Gastrocnemius medialis (tissue), 4 donors: ENCODE data around the gene FBRSL1. TPM values are rescaled to one million over a fixed set of nuclear protein-coding genes. Genes with fewer than 3 reads are reported as not detected.

Experiments
- ATAC-seq, 2 donors: fragments of 150-250 bp; one replicate each; pipeline ENCODE4 v1.9.1; 2016
- DNase-seq, 2 donors: peaks; one replicate each; pipeline ENCODE4 v3.0.0-alpha.2; 2019
- H3K27ac ChIP-seq, 4 donors: fragments of 200-600 bp; sonication (generic); 1 replicate in 1 of 4; 2 replicates in 3 of 4; pipeline ENCODE4 v1.5.1; 2016 to 2018; ENCODE audit warnings: mild to moderate bottlenecking in 2 of 4, moderate library complexity in 1 of 4
- H3K27me3 ChIP-seq, 3 donors: fragments of 200-600 bp; sonication (generic) in 2 of 3; 1 replicate in 1 of 3; 2 replicates in 2 of 3; pipeline versions ENCODE4 v1.5.1 to v1.6.0; 2016 to 2019; ENCODE audit warnings: mild to moderate bottlenecking in 1 of 3, moderate library complexity in 1 of 3
- H3K36me3 ChIP-seq, 2 donors: fragments of 200-600 bp; sonication (generic) in 1 of 2; one replicate each; pipeline ENCODE4 v1.5.1; 2017 to 2018
- H3K4me1 ChIP-seq, 2 donors: fragments of 200-600 bp; sonication (generic) in 1 of 2; one replicate each; pipeline ENCODE4 v1.5.1; 2016 to 2017; ENCODE audit warnings: mild to moderate bottlenecking in 2 of 2
- H3K4me3 ChIP-seq, 4 donors: fragments of 200-600 bp; sonication (generic) in 3 of 4; 1 replicate in 1 of 4; 2 replicates in 3 of 4; pipeline ENCODE4 v1.5.1; 2016 to 2019; ENCODE audit warnings: mild to moderate bottlenecking in 2 of 4
- H3K9me3 ChIP-seq, 3 donors: fragments of 200-600 bp; sonication (generic) in 2 of 3; 1 replicate in 1 of 3; 2 replicates in 2 of 3; pipeline ENCODE4 v1.5.1; 2016 to 2019
- CTCF ChIP-seq, 5 experiments: fragments of 450-650 bp in 3 of 5; fragments of 200-600 bp in 2 of 5; sonication (generic) in 2 of 5; IDR thresholded peaks in 4 of 5; conservative IDR thresholded peaks in 1 of 5; 1 replicate in 4 of 5; 2 replicates in 1 of 5; pipeline ENCODE4 v1.5.1; 2016 to 2019; ENCODE audit warnings: antibody characterized with exemption in 5 of 5, mild to moderate bottlenecking in 3 of 5, moderate library complexity in 3 of 5
- POLR2A ChIP-seq, 2 donors: fragments of 450-650 bp; IDR thresholded peaks; one replicate each; pipeline ENCODE4 v1.6.1; 2017; ENCODE audit warnings: antibody characterized with exemption in 2 of 2, mild to moderate bottlenecking in 2 of 2, moderate library complexity in 2 of 2
- in situ Hi-C, 4 donors: fragments of 200-750 bp; cut with MboI; loops; one replicate each; pipeline versions ENCODE4 v1.15.0 to v1.8.0; 2017; ENCODE audit warnings: low sequenced_read_pairs in 4 of 4
- intact Hi-C: fragments of 100-400 bp; cut with DNase I; formaldehyde crosslinking; loops from one replicate; pipeline ENCODE4 v1.15.1; 2023; ENCODE audit warnings: low total_unique reads
- total RNA-seq, 4 donors: library from RNA; depleted of rRNA; stranded (reverse); fragments of >200 nt; gene quantifications; one replicate each; pipeline versions ENCODE4 v1.1.0 to v1.2.3, GENCODE V29; 2016

Gene FBRSL1
- total RNA-seq, 4 donors from 2014 or later: 8.4 to 29.4 (median 22.8) TPM

DNA sequence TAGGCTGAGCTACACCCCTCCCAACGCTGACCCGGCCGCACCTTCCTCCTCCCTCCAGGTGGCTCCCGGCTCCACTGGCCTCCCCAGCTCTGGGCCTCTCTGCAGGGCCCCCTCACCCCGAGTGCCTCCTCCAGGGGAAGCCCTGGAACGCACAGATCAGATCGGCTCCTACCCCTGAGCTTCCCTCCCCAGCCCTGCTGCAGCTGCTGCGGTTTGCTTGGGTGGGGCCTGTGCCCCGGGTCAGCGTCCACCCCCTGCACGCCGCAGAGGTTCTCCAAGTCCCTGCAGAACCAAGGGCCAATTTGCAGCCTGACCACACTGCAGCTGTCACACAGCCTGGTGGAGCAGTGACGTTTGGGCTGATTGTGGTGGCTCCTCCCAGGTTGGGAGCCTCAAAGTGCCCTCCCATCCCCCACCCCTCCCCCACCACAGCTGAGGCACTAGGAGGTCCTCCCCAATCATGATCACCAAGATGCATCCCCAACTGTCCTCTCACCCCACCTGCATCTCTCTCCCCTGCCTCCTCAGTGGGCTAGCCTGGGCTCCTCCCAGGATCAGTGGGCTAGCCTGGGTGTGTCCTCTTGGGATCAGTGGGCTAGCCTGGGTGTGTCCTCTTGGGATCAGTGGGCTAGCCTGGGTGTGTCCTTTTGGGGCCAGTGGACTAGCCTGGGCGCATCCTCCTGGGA lies 12.8 kb upstream of the FBRSL1 start:
- TF ChIP-seq CTCF (IDR thresholded peaks at IDR 0.05 in 4 of 5, conservative IDR thresholded peaks at IDR 0.05 in 1 of 5): no peak
- no peak for TF ChIP-seq POLR2A (IDR thresholded peaks at IDR 0.05)
- in situ Hi-C loops: no loop called here
- Histone ChIP-seq H3K27ac (no peak overlapping the region), H3K27me3 (peaks cover 0 to 4% (median 0%) of the 10 kb centered on the region in 3 donors), H3K4me3 (no peak overlapping the region), H3K36me3 (no peaks in the 10 kb centered on the region), H3K9me3 (no peaks in the 10 kb centered on the region), H3K4me1 (no peaks in the 10 kb centered on the region)
- DNase-seq (no peak), ATAC-seq (no peak)
- intact Hi-C loops: no loop called here

DNA sequence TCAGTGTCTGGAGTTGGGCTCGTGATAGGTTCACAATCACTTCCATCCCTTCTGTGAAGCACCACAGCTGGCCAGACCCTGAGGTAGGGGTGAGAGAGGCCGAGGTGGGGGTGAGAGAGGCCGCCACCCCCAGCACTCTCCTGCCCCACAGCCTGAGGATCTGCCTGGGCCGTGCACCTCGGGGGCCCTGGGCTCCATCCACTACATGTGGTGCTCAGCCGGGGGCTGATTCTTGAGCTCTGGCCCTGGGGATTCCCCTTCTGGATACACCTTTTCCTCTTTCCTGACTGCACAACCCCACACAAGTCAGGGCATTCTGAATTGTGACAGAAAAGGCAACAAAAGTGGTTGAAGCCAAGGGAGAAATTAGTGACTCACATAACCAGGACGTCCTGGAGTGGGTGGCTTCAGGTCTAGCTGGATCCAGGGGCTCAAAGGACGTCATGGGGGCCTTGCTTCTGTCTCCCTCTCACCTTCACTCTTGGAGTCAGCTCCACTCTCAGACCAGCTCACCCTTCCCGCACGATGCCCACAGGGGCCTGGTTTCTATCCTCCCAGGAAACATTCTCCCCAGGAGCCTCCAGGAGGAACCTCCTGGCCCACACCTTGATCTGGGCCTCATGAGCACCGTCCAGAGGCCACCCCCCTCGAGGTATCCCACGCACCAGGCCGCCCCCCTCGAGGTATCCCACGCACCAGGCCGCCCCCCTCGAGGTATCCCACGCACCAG lies 12.1 kb upstream of the FBRSL1 start:
- in situ Hi-C loops: no loop called here
- H3K36me3 ChIP-seq: no peaks in the 10 kb centered on the region
- ATAC-seq: no peak
- intact Hi-C loops: no loop called here
- no peaks in the 10 kb centered on the region for H3K9me3 ChIP-seq
- no peak overlapping the region for H3K27ac ChIP-seq
- no peak for DNase-seq
- H3K4me3 ChIP-seq: no peak overlapping the region
- TF ChIP-seq POLR2A (IDR thresholded peaks at IDR 0.05): no peak
- TF ChIP-seq CTCF (IDR thresholded peaks at IDR 0.05 in 4 of 5, conservative IDR thresholded peaks at IDR 0.05 in 1 of 5): no peak
- H3K27me3 ChIP-seq: peaks cover 0 to 4% (median 0%) of the 10 kb centered on the region in 3 donors
- H3K4me1 ChIP-seq: no peaks in the 10 kb centered on the region

GRCh38 chr12:132478433-132478803 lies 11.5 kb upstream of the FBRSL1 start:
- no peak for DNase-seq
- H3K9me3 ChIP-seq: no peaks in the 10 kb centered on the region
- H3K27ac ChIP-seq: no peak overlapping the region
- H3K4me3 ChIP-seq: no peak overlapping the region
- peaks cover 0 to 4% (median 0%) of the 10 kb centered on the region in 3 donors for H3K27me3 ChIP-seq
- no peaks in the 10 kb centered on the region for H3K4me1 ChIP-seq
- intact Hi-C loops: no loop called here
- ATAC-seq: no peak
- TF ChIP-seq POLR2A (IDR thresholded peaks at IDR 0.05): no peak
- TF ChIP-seq CTCF (IDR thresholded peaks at IDR 0.05 in 4 of 5, conservative IDR thresholded peaks at IDR 0.05 in 1 of 5): no peak
- no peaks in the 10 kb centered on the region for H3K36me3 ChIP-seq
- in situ Hi-C loops: no loop called here

- Histone ChIP-seq H3K27ac (no peak overlapping the region), H3K4me1 (no peaks in the 10 kb centered on the region), H3K4me3 (no peak overlapping the region), H3K36me3 (no peaks in the 10 kb centered on the region), H3K9me3 (no peaks in the 10 kb centered on the region), H3K27me3 (peaks cover 0 to 4% (median 0%) of the 10 kb centered on the region in 3 donors)
- no peak for TF ChIP-seq POLR2A (IDR thresholded peaks at IDR 0.05)
- no peak for TF ChIP-seq CTCF (IDR thresholded peaks at IDR 0.05 in 4 of 5, conservative IDR thresholded peaks at IDR 0.05 in 1 of 5)
- no peak for ATAC-seq
- in situ Hi-C loops (no loop called here), intact Hi-C loops (no loop called here)
- DNase-seq: no peak
Observed at GRCh38 chr12:132478845-132479244, 11.1 kb upstream of the FBRSL1 start.
